Osteoblast (primary cell): Measurements from ENCODE around the gene P2RY6. TPM values are rescaled to one million over a fixed set of nuclear protein-coding genes. Genes with fewer than 3 reads are reported as not detected.
"Not testable (repeated sequence)": the region's sequence is repeated elsewhere in the genome, so short reads cannot be mapped to it uniquely, and the experiment has no call there.

Source experiments
- DNase-seq: peaks from one replicate; pipeline ENCODE4 v3.0.0; 2011; ENCODE audit warnings: low spot score, mixed read lengths; ENCODE audit not compliant: insufficient read length; ENCODE audit errors: missing footprints
- H2AFZ ChIP-seq: 2 replicates; pipeline ENCODE4 v1.6.0; 2011; ENCODE audit warnings: mild to moderate bottlenecking, low read length
- H3K27ac ChIP-seq: 2 replicates; pipeline ENCODE4 v1.5.1; 2011; ENCODE audit warnings: mild to moderate bottlenecking, low read depth, low read length, moderate library complexity
- H3K27me3 ChIP-seq: 2 replicates; pipeline ENCODE4 v1.6.0; 2012; ENCODE audit warnings: mild to moderate bottlenecking, control low read depth, inconsistent platforms, low read length, moderate library complexity; ENCODE audit not compliant: insufficient read depth
- H3K36me3 ChIP-seq: 2 replicates; pipeline ENCODE4 v1.5.1; 2011; ENCODE audit warnings: mild to moderate bottlenecking, low read length, control low read depth, moderate library complexity; ENCODE audit not compliant: insufficient read depth
- H3K4me1 ChIP-seq: 2 replicates; pipeline ENCODE4 v1.5.1; 2011; ENCODE audit warnings: mild to moderate bottlenecking, low read length, control low read depth, moderate library complexity; ENCODE audit not compliant: insufficient read depth
- H3K4me2 ChIP-seq: 2 replicates; pipeline ENCODE4 v1.6.0; 2011; ENCODE audit warnings: mild to moderate bottlenecking, low read length; ENCODE audit not compliant: insufficient read depth
- H3K4me3 ChIP-seq: fragments of 200-600 bp; sonication (generic); 3 replicates; pipeline ENCODE4 v1.5.1; 2012; ENCODE audit warnings: mild to moderate bottlenecking, low read length, inconsistent platforms; ENCODE audit not compliant: insufficient read depth
- H3K79me2 ChIP-seq: 2 replicates; pipeline ENCODE4 v1.6.0; 2012; ENCODE audit warnings: mild to moderate bottlenecking, low read length, control low read depth, inconsistent platforms; ENCODE audit not compliant: insufficient read depth
- H3K9me3 ChIP-seq: 2 replicates; pipeline ENCODE4 v1.5.1; 2011; ENCODE audit warnings: low read depth, low read length, control low read depth
- H4K20me1 ChIP-seq: 2 replicates; pipeline ENCODE4 v1.6.0; 2012; ENCODE audit warnings: mild to moderate bottlenecking, low read length, control low read depth; ENCODE audit not compliant: insufficient read depth
- total RNA-seq: library from RNA; depleted of rRNA; stranded (reverse); fragments of >200 nt; gene quantifications from 2 replicates; pipeline ENCODE4 v1.2.3, GENCODE V29; 2012
- TF ChIP-seq, protein P1 (sequence below): IDR thresholded peaks from 2 replicates; pipeline ENCODE4 v1.5.1; 2011; ENCODE audit warnings: mild to moderate bottlenecking, low read depth, low read length, moderate library complexity; ENCODE audit errors: extremely low read depth

The P2RY6 gene
- total RNA-seq, 1 donor, result 0.72 TPM

DNA sequence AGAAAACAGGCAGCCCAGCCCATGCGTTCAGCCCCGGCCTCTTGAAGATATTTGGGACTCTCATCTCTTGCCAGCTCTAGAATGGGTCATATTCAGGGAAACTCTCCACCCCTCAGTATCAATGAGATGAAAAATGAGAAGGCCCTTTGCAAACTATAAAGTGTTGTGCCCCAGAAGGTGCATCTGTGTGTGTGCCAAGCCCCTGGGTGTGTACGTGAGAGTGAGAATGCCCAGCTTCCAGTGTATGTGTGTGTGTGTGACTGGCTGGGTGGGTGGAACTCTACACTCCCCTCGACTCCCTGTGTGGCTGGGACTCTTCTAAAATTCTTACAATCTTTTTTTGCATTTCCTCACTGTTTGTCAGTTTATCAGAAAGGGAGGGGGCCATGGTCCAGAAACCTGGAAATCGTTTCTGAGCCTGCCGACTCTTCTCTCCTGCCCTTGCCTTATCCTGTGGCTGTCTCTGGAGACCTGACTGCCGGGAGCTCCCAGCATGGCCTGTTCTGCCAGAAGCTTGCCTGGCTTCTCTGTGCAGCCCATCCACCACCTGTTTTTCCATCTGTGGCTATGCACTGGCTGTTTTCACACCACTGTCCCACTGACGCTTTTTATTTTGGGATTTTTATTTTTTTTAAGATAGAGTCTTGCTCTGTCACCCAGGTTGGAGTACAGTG, 1.2 kb downstream of the P2RY6 start:
- no peaks in the 10 kb centered on the region for H3K36me3 ChIP-seq
- no peak overlapping the region for H3K27ac ChIP-seq
- H3K4me1 ChIP-seq, result no peaks in the 10 kb centered on the region
- TF ChIP-seq, protein P1, sequence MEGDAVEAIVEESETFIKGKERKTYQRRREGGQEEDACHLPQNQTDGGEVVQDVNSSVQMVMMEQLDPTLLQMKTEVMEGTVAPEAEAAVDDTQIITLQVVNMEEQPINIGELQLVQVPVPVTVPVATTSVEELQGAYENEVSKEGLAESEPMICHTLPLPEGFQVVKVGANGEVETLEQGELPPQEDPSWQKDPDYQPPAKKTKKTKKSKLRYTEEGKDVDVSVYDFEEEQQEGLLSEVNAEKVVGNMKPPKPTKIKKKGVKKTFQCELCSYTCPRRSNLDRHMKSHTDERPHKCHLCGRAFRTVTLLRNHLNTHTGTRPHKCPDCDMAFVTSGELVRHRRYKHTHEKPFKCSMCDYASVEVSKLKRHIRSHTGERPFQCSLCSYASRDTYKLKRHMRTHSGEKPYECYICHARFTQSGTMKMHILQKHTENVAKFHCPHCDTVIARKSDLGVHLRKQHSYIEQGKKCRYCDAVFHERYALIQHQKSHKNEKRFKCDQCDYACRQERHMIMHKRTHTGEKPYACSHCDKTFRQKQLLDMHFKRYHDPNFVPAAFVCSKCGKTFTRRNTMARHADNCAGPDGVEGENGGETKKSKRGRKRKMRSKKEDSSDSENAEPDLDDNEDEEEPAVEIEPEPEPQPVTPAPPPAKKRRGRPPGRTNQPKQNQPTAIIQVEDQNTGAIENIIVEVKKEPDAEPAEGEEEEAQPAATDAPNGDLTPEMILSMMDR, result no peak
- no peak for DNase-seq
- H3K9me3 ChIP-seq, result no peaks in the 10 kb centered on the region
- H3K4me3 ChIP-seq, result no peak overlapping the region
- H3K79me2 ChIP-seq, result no peaks in the 10 kb centered on the region
- H3K27me3 ChIP-seq, result no peaks in the 10 kb centered on the region
- no peak overlapping the region for H2AFZ ChIP-seq
- H3K4me2 ChIP-seq, result no peak overlapping the region
- peaks cover 9% of the 10 kb centered on the region for H4K20me1 ChIP-seq

GRCh38 chr11:73274191-73274590, 2.1 kb downstream of the P2RY6 start:
- H3K36me3 ChIP-seq, H2AFZ ChIP-seq, H4K20me1 ChIP-seq, H3K9me3 ChIP-seq, H3K79me2 ChIP-seq, DNase-seq, H3K4me3 ChIP-seq, H3K27ac ChIP-seq, H3K4me1 ChIP-seq, H3K4me2 ChIP-seq, H3K27me3 ChIP-seq: not testable (repeated sequence)

- H3K9me3 ChIP-seq, result no peaks in the 10 kb centered on the region
- no peaks in the 10 kb centered on the region for H3K4me1 ChIP-seq
- H3K27me3 ChIP-seq, result no peaks in the 10 kb centered on the region
- no peak overlapping the region for H3K4me3 ChIP-seq
- no peak overlapping the region for H3K27ac ChIP-seq
- H4K20me1 ChIP-seq, result peaks cover 9% of the 10 kb centered on the region
- no peak for DNase-seq
- TF ChIP-seq, protein P1, result no peak
- H2AFZ ChIP-seq, result no peak overlapping the region
- H3K36me3 ChIP-seq, result no peaks in the 10 kb centered on the region
- H3K79me2 ChIP-seq, result no peaks in the 10 kb centered on the region
- H3K4me2 ChIP-seq, result no peak overlapping the region
Observed at GRCh38 chr11:73274722-73275380, 2.7 kb downstream of the P2RY6 start.

- Histone ChIP-seq H3K4me1 (no peaks in the 10 kb centered on the region), H3K4me2 (no peak overlapping the region), H4K20me1 (peaks cover 4% of the 10 kb centered on the region), H3K9me3 (no peaks in the 10 kb centered on the region), H3K27me3 (no peaks in the 10 kb centered on the region), H3K79me2 (no peaks in the 10 kb centered on the region), H3K27ac (no peak overlapping the region), H3K36me3 (no peaks in the 10 kb centered on the region), H3K4me3 (no peak overlapping the region), H2AFZ (no peak overlapping the region)
- TF ChIP-seq, protein P1, result no peak
- no peak for DNase-seq
Observed at GRCh38 chr11:73275381-73275750, 3.2 kb downstream of the P2RY6 start.
